ENCODE results near the gene PLXNA2. TPM values are rescaled to one million over a fixed set of nuclear protein-coding genes. Genes with fewer than 3 reads are reported as not detected.

The PLXNA2 gene
- total and polyA plus RNA-seq, 2 of the 8 experiments (the other 6 are each of a cell fraction or from before 2014, with no cell fraction given): 0.33 to 1.5 TPM

- Histone ChIP-seq H3K4me2 (ENCODE audit: insufficient read depth in 1 of 2, low read depth in 2 of 2, low read length in 2 of 2) (no peak overlapping the region), H3K18ac (ENCODE audit: extremely low read depth, low read length) (no peak overlapping the region), H3K4me1 (replicated peaks in 1 of 4; ENCODE audit: control insufficient read depth in 3 of 4, insufficient read depth in 4 of 4, low read length in 3 of 4) (peaks cover 0 to 9% (median 6%) of the 10 kb centered on the region in 4 experiments; a peak in 6 of 7 replicates), H3K4me3 (ENCODE audit: extremely low read depth in 1 of 4, insufficient read depth in 2 of 4, low read depth in 3 of 4, low read length in 4 of 4) (no peak overlapping the region), H2BK12ac (ENCODE audit: low read depth, low read length) (no peak overlapping the region), H3K14ac (ENCODE audit: insufficient read length) (no peak overlapping the region), H3K79me1 (ENCODE audit: low read depth, low read length) (no peaks in the 10 kb centered on the region), H2BK120ac (replicated peaks; ENCODE audit: low read depth, low read length) (no peak overlapping the region), H2BK5ac (ENCODE audit: low read depth, low read length) (no peak overlapping the region), H3K9ac (replicated peaks in 1 of 4; ENCODE audit: extremely low read depth in 1 of 4, low read depth in 3 of 4, low read length in 3 of 4) (no peak overlapping the region), H3K23me2 (ENCODE audit: low read depth, low read length) (no peaks in the 10 kb centered on the region), H3K27ac (ENCODE audit: low read depth, low read length) (no peak overlapping the region), H3K56ac (replicated peaks; ENCODE audit: insufficient read length, low read depth, low read length) (no peak overlapping the region), H3K4ac (replicated peaks; ENCODE audit: insufficient read length, low read depth, low read length) (no peak overlapping the region), H2BK20ac (ENCODE audit: low read length) (no peak overlapping the region), H3K27me3 (replicated peaks in 1 of 4; ENCODE audit: control insufficient read depth in 3 of 4, extremely low read depth in 1 of 4, insufficient read depth in 3 of 4, low read length in 3 of 4) (no peaks in the 10 kb centered on the region; a peak in 1 of 7 replicates), H4K5ac (ENCODE audit: insufficient read length, low read depth, low read length) (no peak overlapping the region), H4K8ac (ENCODE audit: extremely low read depth, insufficient read depth, low read length) (no peak overlapping the region), H2AFZ (ENCODE audit: low read length) (no peak overlapping the region), H4K20me1 (replicated peaks in 1 of 2; ENCODE audit: control insufficient read depth in 1 of 2, insufficient read depth in 2 of 2, low read length in 2 of 2) (no peaks in the 10 kb centered on the region), H3K9me3 (ENCODE audit: insufficient read depth in 2 of 2, low read depth in 1 of 2, low read length in 1 of 2) (peaks cover 0 to 3% of the 10 kb centered on the region in 2 experiments; a peak in 1 of 4 replicates), H3K79me2 (ENCODE audit: control insufficient read depth in 1 of 2, insufficient read depth in 2 of 2, low read length in 2 of 2) (no peaks in the 10 kb centered on the region), H3K23ac (ENCODE audit: insufficient read length) (no peak overlapping the region), H3K36me3 (ENCODE audit: control insufficient read depth in 2 of 4, insufficient read depth in 4 of 4, low read length in 3 of 4) (no peaks in the 10 kb centered on the region), H4K91ac (replicated peaks; ENCODE audit: insufficient read length, low read length) (no peak overlapping the region), H2BK15ac (ENCODE audit: low read length) (peak overlapping the region; percentile 36; the same call in 1 of the 2 replicates), H2AK5ac (ENCODE audit: low read depth, low read length) (no peak overlapping the region)
- FAIRE-seq: no peak
- POLR2A ChIA-PET (ENCODE audit: partially characterized antibody): no interaction called here
- CTCF ChIA-PET (ENCODE audit: partially characterized antibody): interaction anchor here (1.1 to 4.1 kb wide), 9 partner anchors 18 to 252 kb away, joined by 3 to 39 read pairs (median 6); partner anchors contain the start of gene PLXNA2
- DNase-seq (ENCODE audit: low read depth in 1 of 2, low spot score in 2 of 2): no peak
- TF ChIP-seq GABPA (IDR thresholded peaks at IDR 0.05; ENCODE audit: borderline replicate concordance, insufficient read depth, low read length) (no peak), E2F6 (IDR thresholded peaks at IDR 0.05) (no peak), SIX5 (IDR thresholded peaks at IDR 0.05; ENCODE audit: low read depth, low read length) (no peak), ASH2L (IDR thresholded peaks at IDR 0.05; ENCODE audit: low read length) (no peak), GTF2F1 (IDR thresholded peaks at IDR 0.05; ENCODE audit: borderline replicate concordance, low read depth, low read length) (no peak), NANOG (IDR thresholded peaks at IDR 0.05; ENCODE audit: insufficient read depth, low read depth, low read length, poor library complexity, severe bottlenecking) (no peak)
Measured at GRCh38 chr1:207999972-208000371, 244.2 kb downstream of the PLXNA2 start.
